GM12892 (cell line): ENCODE data around the gene ELP2.

Experiments used
- POLR2A ChIP-seq: IDR thresholded peaks from 2 replicates; pipeline ENCODE4 v1.6.1; 2011; ENCODE audit warnings: low read depth, low read length, control low read depth
- POLR2AphosphoS5 ChIP-seq: IDR thresholded peaks from 2 replicates; pipeline ENCODE4 v1.6.1; 2011; ENCODE audit warnings: low read depth, low read length, control low read depth

DNA sequence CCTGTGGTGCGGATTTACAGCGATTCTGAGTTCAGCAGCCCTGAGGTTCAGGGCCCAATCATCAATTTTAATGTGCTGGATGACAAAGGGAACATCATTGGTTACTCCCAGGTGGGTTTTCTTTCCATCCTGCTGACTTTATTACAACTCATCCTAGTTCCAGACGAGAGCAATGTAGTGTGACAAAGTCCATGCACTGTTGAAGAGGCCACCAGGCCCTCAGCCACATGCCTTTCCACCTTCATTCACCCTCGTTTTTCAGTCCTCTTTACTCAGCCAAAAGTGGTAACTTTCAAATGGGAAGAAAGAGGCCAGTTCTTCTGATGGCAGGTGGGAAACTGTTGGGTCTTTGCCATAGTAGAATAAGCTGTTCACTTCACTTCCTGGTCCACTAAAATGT, 75.5 kb downstream of the ELP2 start:
- no peak for TF ChIP-seq POLR2A
- no peak for TF ChIP-seq POLR2AphosphoS5
